GM18909 (cell line): ENCODE results near the gene FOS.
"Not testable (repeated sequence)": the region's sequence is repeated elsewhere in the genome, so short reads cannot be mapped to it uniquely, and the experiment has no call there.

Source experiments
- ATAC-seq: cut with Tn5 transposase; IDR thresholded peaks from one replicate; pipeline ENCODE4 v1.9.1; 2021; ENCODE audit warnings: mild to moderate bottlenecking; ENCODE audit not compliant: unreplicated experiment, poor library complexity

FOS gene

DNA sequence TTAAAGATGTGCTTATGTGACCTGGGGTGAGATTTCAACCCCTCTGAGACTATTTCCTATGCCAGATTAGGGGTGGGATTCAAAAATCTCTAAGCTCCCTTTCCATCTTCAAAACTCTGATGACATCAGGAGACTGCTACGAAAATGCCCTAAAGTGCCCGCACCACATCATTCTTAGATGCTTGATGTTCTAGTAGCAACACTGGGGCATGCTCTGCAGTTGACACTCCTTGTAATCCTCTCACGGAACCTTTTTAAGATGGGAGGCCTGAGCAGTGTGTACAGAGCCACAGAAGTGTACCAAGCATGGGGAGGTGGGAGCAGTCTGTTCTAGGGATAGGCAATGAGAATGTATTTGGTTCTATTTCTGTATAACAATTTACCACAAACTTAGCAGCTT, 12.2 kb downstream of the FOS start:
- ATAC-seq, result no peak

DNA sequence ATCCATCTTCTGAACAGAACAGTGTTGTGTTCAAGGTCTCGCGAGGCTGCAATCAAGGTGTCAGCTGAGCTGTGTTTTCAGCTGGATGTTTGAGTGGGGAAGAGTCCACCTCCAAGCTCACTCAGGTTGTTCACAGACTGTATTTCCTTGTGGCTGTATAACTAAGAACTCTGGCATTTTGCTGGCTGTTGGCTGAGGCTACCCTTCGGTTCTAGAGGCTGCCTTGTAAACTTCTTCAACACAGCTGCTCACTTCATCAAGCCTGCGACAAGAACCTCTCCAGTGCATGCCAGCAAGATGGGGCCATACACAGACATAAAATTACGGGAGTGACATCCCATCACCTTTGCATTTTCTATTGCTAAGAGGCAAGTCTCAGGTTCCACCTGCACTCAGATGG, 12.7 kb downstream of the FOS start:
- no peak for ATAC-seq

DNA sequence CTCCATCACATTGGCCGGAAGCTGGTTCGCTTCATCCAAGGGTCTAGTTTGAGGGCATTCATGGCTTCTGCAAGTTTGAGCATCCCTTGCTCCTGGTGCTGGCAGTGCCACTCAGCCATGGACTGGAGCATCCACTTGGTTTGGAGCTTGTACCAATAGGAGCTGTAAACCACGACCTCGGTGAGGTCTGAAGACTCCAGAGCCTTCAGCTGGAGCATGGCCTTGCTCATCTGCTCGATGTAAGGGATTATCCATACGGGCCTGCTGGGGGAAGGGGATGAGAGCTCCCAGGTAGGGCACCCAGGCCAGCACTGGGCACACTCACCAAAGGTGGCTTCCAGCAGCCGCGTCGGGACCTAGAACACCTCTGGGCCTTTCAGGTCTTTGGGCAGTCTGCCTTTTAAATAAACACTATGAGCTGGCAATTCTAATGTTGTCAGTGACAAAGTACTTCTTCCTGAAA, 13.5 kb downstream of the FOS start:
- no peak for ATAC-seq

DNA sequence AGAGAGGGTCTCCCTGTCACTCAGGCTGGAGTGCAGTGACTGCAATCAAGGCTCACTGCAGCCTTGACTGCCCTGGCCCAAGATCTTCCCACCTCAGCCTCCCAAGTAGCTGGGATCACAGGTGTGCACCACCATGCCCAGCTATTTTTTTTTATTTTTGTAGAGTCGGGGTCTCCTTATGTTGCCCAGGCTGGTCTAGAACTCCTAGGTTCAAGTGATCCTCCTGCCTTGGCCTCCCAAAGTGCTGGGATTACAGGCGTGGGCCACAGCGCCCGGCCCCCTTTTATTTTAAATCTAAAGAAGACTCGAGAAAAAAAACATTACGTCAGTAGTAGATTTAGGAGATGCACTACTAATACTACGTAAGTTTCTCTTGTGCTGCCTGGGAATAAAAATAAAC, 14.3 kb downstream of the FOS start:
- ATAC-seq, result no peak

DNA sequence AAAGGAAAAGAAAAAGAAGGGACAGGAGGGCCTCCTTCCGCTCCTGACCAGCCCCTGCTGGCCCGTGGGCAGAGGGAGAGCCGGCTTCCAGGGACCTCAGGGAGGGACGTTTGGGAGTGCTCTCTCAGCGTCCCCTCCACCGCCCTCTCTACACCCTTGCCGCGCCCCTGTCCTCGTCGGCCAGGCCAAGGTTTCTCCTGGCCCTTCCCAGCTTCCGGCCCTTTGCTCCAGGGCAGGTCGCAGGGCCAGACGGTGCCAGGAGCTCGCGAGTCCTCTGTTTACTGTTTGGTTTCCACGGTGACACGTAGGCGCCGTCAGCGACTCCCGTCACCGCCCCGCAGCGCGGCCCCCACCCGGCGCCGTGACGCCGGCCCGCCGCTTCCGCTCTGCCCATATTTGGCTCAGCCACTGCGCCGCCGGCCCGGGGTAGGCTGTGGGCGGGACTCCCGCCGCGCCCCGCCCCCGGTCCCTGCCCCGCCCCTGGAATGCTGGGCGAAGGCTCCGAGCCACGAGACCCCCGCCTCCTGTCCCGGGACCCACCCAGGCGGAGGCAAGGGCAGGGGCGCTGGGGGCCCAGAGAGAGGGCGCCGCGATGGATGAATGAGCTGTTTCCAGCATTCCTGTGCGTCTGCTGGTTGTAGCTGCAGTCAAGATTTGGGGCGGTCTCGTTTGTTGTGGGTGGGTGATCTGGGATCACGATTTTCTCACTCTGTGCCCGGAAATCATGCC, 15.5 kb downstream of the FOS start:
- peak; percentile 96 for ATAC-seq

DNA sequence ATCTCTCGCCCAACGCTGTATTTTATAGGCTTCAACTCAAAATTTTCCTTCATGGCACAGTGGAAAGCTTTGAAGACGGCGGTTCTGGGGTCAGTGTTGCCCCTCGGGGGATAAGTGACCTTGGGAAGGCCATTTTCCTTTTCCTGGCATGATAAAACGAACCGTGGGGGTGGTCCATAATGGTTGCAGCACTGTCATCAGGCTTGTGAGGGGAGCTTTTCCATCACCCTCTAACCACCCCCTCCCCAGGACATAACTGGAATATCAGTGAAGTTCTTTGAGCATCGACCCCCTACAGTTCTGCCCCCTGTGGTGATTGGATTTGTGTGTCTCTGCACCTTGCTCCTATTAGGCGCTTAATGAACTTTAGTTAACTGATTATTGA, 16.0 kb downstream of the FOS start:
- ATAC-seq, result no peak

DNA sequence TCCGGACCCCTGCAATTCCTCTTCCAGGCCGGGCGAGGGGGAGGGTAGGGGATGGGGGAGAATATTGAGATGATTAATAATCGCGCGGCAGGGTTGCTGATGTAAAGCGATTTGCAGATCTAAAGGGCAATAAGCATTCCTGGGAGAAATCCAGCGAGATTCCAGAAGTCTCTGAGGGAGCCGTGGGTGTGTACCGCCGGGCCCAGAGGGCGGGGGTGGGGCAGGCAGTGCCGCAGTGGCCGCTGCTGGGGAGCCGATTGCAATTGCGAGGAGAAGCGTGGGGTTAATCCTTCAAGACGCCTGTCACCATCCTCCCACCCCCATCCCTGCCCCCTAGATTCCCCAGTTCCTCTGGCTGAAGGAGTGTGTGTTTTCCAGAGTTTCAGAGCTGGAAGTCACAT, 16.4 kb downstream of the FOS start:
- no peak for ATAC-seq

DNA sequence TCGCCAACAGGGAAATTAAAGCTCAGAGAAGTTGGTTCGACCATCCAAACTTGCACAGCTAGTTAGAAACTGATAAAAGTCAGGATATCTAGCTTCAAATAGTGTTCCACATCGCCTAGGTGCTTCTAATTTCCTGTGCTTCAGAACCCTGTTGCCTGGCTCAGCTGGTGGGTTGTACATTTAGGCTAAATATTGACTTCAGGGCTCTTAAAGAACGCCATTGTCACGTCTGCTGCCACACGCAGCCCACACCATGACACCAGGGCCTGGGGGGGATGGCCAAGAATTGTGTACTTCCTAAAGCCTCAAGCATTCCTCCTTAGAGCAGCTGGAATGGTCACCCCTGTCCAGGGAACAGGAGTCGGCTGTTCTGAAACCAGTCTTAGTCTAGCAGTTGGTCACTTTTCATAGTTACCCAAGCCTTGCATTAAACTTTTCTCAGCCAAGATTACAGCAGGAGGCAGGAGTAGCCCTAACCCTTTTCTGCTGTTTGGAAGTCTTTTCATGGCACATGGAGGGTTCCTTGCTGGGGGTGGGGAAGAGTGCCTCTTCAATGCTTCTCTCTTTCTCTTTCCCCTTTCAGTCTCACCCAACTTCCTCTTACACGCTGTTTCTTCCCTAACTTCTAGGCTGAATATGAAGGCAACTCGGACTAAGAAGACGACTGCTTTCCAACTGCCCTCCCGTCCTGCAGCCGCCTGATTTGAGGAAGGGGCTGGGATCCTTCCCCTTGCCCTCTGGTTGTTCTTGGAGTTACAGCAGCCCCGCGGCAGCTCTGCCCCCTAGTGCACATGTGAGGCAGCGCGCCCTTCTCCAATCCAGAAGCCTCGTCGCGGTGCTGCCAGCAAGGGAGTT, 17.1 kb downstream of the FOS start:
- no peak for ATAC-seq

DNA sequence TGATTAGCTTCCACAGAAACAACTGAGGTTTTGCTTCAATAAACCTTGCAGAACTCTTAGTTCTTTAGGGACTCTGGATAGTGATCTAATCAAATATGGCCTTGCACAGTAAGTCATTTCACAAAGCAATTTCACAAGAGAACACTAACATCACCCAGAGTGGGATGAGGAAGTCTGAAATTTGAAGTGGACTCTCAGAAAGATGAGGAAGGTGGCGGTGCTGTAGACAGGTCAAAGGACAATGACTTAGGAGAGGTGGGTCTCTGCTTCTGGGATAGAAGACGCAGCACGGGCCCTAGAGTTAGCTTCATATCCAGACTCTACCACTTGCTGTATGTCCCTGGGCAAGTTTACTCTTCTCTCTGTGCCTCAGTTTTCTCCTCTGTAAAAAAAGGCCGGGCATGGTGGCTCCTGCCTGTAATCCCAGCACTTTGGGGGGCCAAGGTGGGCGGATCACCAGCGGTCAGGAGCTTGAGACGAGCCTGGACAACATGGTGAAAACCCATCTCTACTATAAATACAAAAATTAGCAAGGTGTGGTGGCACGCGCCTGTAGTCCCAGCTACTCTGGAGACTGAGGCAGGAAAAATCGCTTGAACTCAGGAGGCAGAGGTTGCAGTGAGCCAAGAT, 18.9 kb downstream of the FOS start:
- ATAC-seq, result no peak

DNA sequence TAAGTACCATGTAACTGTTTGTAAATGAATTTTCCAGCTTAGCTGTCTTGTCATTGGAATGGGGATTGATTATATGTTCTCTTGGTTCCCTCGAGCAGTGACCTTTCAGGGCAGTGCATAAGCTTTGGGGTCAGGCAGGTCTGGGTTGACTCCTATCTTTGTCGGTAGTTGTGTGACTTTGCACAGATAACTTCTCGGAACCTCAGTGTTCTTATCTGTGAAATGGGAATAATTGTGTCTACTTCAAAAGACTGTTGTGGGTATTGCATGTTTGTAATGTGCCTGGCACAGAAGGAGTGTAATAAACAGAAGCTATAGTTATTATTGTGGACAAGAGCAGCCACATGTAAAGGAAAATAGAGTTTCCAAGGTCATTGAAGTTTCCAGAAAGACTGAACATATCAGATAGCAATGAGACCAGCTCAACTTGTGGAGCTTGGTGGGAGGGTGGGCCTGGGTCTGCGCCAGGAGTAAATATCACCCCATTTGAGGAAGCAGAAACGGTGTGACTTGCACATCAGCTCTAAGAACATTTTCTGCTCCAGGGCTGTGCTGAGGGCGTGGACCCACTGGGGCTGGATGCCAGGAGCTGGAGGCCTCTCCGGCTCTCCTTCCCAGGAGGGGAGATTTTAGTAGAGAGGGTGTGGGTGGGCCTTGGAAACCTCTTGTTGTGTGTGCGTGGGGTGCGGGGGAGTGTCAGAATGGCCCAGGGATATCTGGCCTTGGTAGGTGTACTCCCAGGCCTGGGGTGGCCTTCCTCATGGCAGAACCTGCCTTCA, 19.7 kb downstream of the FOS start:
- ATAC-seq, result no peak

DNA sequence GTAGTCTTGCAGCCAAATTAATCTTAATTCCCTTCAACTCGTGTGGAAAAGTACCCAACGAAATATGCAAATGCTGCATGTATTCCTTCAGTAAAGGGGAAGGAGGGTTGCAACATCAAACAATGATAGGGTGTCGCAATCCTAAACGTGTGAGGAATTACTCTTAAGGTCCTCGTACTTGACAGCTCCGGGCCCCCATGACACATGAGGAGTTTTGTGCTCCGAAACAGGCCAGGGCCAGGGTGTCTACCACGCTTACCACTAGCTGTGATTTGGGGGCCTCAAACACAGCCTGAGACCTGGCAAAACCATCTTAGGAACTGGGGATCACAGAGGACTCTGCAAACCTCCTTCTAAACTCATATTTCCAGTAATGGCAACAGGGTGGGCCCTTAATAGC, 20.4 kb downstream of the FOS start:
- no peak for ATAC-seq

DNA sequence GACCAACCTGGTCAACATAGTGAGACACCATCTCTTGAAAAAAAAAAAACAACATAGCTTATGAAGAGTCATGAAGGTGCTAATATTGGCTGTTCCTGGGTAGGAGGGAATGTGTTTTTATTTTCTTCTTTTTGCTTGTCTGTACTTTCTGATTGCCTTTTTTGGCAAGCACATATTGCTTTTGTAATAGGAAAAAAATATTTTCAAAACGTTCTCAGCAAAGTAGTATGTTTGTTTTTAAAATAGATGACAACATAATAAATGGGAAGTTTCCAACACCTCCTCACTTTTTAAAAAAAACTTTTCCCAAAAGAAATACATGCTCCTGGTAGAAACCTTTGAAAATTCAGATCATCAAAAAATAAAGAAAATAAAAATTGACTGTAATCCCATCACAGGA, 20.9 kb downstream of the FOS start:
- no peak for ATAC-seq

DNA sequence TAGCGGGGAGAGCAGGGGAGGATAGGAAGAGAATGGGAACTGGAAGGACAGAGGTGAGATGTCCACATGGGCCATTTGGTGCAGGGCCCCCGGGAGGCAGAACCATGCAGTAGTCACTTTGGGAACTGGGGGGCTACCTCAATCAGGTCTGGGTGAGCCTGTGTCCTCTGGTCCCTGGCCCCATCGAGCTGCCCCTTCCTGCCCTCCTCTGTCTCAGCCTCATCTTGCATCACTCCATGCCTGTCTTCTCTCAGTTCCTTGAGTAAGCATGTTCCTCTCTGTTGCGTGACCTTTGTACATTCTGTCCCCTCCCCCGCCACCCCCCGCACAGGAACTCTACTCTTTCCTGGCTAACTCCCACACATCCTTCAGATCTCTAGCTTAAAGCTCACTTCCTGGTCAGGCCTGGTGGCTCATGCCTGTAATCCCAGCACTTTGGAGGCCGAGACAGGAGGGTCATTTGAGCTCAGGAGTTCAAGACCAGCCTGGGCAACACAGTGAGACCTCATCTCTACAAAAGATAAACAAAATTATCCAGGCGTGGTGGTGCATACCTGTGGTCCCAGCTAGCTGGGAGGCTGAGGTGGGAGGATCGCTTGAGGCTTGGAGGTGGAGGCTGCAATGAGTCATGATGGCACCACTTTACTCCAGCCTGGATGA, 23.2 kb downstream of the FOS start:
- no peak for ATAC-seq

DNA sequence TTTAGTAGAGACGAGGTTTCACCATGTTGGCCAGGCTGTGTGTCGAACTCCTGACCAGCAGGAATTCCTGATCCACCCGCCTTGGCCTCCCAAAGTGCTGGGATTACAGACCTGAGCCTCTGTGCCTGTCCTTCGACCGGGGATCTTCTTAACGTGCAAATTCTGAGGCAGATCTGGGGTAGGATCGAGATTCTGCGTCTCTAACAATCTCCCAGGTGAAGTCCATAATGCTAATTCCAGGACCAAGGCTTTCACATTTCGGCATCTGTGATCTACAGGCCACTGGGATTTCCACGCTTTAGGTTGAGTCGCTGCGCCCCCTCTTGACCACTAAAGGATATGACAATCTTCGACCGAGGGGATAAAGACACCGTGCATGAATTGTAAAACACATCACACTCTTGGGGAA, 24.8 kb downstream of the FOS start:
- ATAC-seq, result no peak

DNA sequence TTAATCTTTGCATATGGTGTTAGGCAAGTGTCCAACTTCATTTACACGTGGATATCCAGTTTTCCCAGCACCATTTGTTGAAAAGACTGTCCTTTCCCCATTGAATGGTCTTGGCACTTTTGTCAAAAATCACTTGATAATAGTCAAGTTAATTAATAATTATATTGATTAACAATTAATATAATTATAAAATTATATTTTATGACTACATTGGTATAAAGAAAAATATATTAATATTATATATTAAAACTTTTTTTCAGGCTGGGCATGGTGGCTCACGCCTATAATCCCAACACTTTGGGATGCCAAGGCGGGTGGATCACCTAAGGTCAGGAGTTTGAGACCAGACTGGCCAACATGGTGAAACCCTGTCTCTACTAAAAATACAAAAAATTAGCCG, 27.8 kb downstream of the FOS start:
- ATAC-seq, result not testable (repeated sequence)

DNA sequence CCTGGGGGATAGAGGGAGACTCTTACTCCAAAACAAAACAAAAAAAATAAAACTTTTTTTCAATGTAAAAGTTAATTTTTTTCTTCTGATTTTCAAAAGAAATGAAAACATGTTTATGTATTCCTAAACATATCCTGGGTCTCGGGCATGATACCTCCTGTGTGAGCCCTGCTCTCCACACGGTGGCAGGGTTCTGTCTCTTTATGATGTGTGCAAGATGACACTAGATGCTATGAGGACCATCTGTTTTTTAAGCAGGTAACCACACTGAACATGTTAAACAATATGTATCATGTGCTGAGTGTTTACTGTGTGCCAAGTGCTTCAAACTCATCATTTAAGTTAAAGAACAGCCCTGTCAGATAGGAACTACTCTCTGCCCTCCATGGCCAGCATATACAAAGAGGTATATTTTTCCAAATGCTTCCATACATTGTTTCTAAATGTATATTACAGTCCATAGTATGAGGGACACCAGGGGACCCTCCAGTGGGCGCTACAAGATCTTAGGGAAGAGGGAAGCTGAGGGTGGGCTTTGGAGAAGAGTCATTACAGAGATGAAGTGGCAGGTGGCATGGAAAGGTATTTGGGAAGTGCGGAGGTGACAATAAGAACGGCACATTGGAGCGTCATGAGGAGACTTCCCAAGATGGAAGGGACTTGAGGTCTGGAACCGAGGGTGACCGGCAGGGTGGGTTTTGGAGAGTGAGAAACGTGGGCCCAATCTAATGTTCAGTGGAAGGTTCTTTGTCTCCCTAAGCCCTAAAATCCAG, 28.5 kb downstream of the FOS start:
- ATAC-seq, result no peak

DNA sequence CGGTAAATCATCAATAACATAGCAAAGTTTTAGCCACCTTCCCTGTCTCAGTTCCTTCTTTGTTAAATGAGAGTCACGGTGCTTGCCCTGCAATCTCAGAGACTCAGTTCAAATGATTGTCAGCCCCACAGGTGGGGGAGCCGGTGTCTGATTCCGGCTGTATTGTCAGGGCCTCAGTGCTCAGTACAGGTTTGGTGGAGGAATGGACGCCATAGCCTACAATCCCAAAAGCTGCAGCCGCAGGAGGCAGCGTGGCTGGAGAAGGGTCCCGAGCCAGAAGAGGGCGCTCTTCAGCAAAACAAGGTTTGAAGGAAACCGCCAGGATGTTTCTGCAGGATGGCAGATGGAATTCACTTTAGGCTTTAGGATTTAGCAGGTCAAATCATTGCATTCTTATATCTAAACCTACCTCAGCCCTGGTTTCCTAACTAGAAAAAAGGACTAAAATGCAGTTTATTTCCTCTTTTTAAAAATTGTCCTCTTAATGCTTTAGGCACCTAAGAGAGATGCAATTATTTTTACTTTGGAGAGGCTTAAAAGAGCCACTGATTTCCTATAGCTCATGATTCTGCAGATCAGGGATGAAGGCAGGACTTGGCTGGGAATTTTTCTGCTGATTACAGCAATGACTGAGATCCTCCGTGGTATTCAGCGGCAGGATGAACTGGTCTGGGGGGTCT, 29.2 kb downstream of the FOS start:
- no peak for ATAC-seq

DNA sequence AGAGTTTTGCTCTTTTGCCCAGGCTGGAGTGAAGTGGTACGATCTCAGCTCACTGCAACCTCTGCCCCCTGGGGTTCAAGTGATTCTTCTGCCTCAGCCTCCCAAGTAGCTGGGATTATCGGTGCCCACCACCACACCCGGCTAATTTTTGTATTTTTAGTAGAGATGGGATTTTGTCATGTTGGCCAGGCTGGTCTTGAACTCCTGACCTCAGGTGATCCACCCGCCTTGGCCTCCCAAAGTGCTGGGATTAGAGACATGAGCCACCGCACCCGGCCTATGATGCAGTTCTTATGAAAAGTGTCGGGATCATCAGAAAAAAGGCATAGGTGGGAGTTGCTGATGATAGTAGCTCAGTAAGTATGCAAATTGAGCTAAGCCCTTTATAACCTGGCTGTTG, 30.4 kb downstream of the FOS start:
- ATAC-seq, result not testable (repeated sequence)

DNA sequence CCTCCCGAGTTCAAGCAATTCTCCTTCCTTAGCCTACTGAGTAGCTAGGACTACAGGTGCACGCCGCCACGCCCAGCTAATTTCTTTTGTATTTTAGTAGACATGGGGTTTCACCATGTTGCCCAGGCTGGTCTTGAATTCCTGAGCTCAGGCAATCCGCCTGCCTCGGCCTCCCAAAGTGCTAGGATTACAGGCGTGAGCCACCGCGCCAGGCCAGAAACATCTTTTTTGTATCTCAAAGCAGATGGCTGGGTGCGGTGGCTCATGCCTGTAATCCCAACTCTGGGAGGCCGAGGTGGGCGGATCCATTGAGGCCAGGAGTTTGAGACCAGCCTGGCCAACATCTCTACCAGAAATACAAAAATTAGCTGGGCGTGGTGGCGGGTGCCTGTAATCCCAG, 30.9 kb downstream of the FOS start:
- ATAC-seq, result not testable (repeated sequence)
